Lung (tissue), 12 donors: Measurements from ENCODE around the gene CPLX3. TPM values are rescaled to one million over a fixed set of nuclear protein-coding genes. Genes with fewer than 3 reads are reported as not detected.

Source experiments
- ATAC-seq: fragments of 200-7000 bp; cut with Tn5 transposase; one replicate; pipeline ENCODE4 v1.9.1; 2020; ENCODE audit warnings: moderate number of reproducible peaks; ENCODE audit not compliant: insufficient read depth, low FRiP score
- DNase-seq, 3 donors: peaks; one replicate each; pipeline ENCODE4 v3.0.0-alpha.2; 2013 to 2017
- H3K27ac ChIP-seq, 2 donors: one replicate each; pipeline ENCODE4 v1.5.1; 2013; ENCODE audit warnings: mild to moderate bottlenecking in 2 of 2, moderate library complexity in 2 of 2, control low read depth in 1 of 2, inconsistent platforms in 1 of 2, low read depth in 1 of 2, low read length in 1 of 2
- H3K27me3 ChIP-seq, 3 donors: one replicate each; pipeline ENCODE4 v1.5.1; 2013; ENCODE audit warnings: low read length in 2 of 3; ENCODE audit not compliant: control insufficient read depth in 3 of 3, insufficient read depth in 3 of 3
- H3K36me3 ChIP-seq, 4 donors: one replicate each; pipeline ENCODE4 v1.5.1; 2013; ENCODE audit warnings: low read length in 4 of 4, mild to moderate bottlenecking in 1 of 4, moderate library complexity in 1 of 4; ENCODE audit not compliant: control insufficient read depth in 4 of 4, insufficient read depth in 4 of 4
- H3K4me1 ChIP-seq, 5 donors: one replicate each; pipeline ENCODE4 v1.5.1; 2013; ENCODE audit warnings: low read length in 5 of 5, mild to moderate bottlenecking in 2 of 5, moderate library complexity in 1 of 5; ENCODE audit not compliant: control insufficient read depth in 5 of 5, insufficient read depth in 5 of 5
- H3K4me3 ChIP-seq: one replicate; pipeline ENCODE4 v1.5.1; 2013; ENCODE audit warnings: mild to moderate bottlenecking, control low read depth, moderate library complexity
- H3K9ac ChIP-seq, 2 donors: one replicate each; pipeline ENCODE4 v1.5.1; 2013; ENCODE audit warnings: low read length in 2 of 2, control low read depth in 1 of 2; ENCODE audit not compliant: insufficient read depth in 1 of 2
- H3K9me3 ChIP-seq, 4 donors: one replicate each; pipeline ENCODE4 v1.5.1; 2013; ENCODE audit warnings: low read length in 3 of 4, mild to moderate bottlenecking in 1 of 4, moderate library complexity in 1 of 4; ENCODE audit not compliant: control insufficient read depth in 4 of 4, insufficient read depth in 3 of 4
- WGBS, 2 donors: extraction: QIAGEN DNeasy Blood & Tissue Kit; methylation state at CpG; one replicate each; pipeline ENCODE4 v1.1.7; 2013; 5-methylcytosine and 5-hydroxymethylcytosine counted together
- polyA plus RNA-seq, 2 donors: library from polyadenylated mRNA; stranded (reverse); fragments of 200-250 nt; gene quantifications; one replicate each; pipeline ENCODE4 v1.2.1, GENCODE V29; 2013
- total RNA-seq, 2 donors: library from RNA; depleted of rRNA in 1 of 2; stranded (reverse); fragments of >200 nt in 1 of 2; gene quantifications; one replicate each; pipeline ENCODE4 v1.2.1, GENCODE V29; 2014 to 2021
- TF ChIP-seq, protein P1 (sequence below): IDR thresholded peaks from 2 replicates; pipeline ENCODE4 v1.5.1; 2012; ENCODE audit warnings: mild to moderate bottlenecking; ENCODE audit errors: control extremely low read depth, extremely low read depth
- donor health status: control.
- donor health status: control.
- donor health status: Bipolar disorder and iron deficiency.
- donor health status: healthy.
- donor health status: DM: yes; HTN: yes; CAD: no.

CPLX3 gene
- total and polyA plus RNA-seq, 4 donors, result 0.10 to 0.13 TPM; not detected in 2

DNA sequence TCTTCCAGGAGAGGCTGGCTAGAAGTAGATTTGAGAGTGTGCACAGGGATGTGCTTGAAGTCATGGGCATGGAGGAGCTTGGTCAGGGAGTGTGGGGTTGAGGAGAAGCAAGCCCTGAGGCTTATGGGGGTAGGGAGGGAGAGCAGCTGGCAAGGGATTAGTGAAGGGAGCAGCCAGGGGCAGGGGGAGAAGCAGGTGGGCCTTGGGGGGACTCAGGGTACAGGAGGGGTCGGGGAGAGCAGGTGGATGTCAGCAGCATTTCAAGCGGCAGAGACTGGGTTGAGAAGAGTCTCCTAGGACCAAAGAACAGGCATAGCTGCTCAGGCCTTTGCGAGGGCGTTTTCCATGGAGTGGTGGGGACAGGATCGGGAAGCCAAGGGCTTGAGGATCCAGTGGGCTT is 17.2 kb upstream of the CPLX3 start:
- H3K9ac ChIP-seq, result no peak overlapping the region
- DNase-seq (no peak), ATAC-seq (no peak)
- no peak overlapping the region for H3K4me3 ChIP-seq
- peaks cover 0 to 8% (median 0%) of the 10 kb centered on the region in 5 donors for H3K4me1 ChIP-seq
- no peaks in the 10 kb centered on the region for H3K27me3 ChIP-seq
- H3K27ac ChIP-seq, result no peak overlapping the region
- no peaks in the 10 kb centered on the region for H3K36me3 ChIP-seq
- 80 to 88% methylated on average over 5 of the region's 5 CpGs for WGBS, 2 donors
- TF ChIP-seq, protein P1, sequence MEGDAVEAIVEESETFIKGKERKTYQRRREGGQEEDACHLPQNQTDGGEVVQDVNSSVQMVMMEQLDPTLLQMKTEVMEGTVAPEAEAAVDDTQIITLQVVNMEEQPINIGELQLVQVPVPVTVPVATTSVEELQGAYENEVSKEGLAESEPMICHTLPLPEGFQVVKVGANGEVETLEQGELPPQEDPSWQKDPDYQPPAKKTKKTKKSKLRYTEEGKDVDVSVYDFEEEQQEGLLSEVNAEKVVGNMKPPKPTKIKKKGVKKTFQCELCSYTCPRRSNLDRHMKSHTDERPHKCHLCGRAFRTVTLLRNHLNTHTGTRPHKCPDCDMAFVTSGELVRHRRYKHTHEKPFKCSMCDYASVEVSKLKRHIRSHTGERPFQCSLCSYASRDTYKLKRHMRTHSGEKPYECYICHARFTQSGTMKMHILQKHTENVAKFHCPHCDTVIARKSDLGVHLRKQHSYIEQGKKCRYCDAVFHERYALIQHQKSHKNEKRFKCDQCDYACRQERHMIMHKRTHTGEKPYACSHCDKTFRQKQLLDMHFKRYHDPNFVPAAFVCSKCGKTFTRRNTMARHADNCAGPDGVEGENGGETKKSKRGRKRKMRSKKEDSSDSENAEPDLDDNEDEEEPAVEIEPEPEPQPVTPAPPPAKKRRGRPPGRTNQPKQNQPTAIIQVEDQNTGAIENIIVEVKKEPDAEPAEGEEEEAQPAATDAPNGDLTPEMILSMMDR, result no peak
- no peaks in the 10 kb centered on the region for H3K9me3 ChIP-seq

DNA sequence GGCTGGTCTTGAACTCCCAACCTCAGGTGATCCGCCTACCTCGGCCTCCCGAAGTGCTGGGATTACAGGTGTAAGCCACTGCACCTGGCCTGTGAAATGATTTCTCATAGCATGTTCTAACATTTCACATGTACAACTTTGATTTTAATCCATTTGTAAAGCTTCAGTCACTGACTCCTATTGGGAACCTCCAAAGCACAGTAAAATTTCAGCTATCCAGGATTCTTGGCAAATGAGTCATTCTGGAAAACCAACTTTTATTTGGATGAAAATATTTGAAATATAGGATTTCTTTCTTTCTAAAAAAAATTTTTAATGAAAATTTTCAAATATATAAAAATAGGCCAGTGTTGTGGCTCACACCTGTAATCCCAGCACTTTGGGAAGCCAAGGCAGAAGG is 16.5 kb upstream of the CPLX3 start:
- TF ChIP-seq, protein P1, result no peak
- no peaks in the 10 kb centered on the region for H3K9me3 ChIP-seq
- H3K4me3 ChIP-seq, result no peak overlapping the region
- 85 to 90% methylated on average over 3 of the region's 3 CpGs for WGBS, 2 donors
- H3K36me3 ChIP-seq, result no peaks in the 10 kb centered on the region
- no peak overlapping the region for H3K27ac ChIP-seq
- ATAC-seq (no peak), DNase-seq (no peak)
- H3K4me1 ChIP-seq, result peaks cover 0 to 10% (median 0%) of the 10 kb centered on the region in 5 donors
- no peaks in the 10 kb centered on the region for H3K27me3 ChIP-seq
- H3K9ac ChIP-seq, result no peak overlapping the region

DNA sequence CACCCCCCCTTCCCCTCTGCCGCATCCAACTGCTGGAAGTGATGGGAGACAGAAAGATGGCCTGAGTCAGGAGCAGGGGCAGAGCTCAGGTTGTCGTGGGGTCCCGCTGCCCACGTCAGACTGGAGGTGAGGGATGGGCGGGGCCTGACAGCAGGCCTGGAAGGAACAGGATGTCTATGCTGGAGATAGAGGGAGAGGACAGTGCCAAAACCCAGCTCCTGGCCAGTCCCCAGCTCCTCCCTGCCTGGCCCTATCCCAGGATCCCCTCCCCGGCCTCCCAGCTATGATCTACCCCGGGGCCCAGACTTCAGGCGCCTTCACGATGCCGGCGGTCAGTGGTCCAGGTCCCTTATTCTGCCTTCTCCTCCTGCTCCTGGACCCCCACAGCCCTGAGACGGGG is 13.9 kb upstream of the CPLX3 start, which contains the start of gene LMAN1L:
Gene LMAN1L (plus strand): TSS at position 303 of the 400 bp plus-strand sequence. CDS start 20 bp downstream, at position 323.
- WGBS, 2 donors, result 73 to 87% methylated on average over 12 of the region's 12 CpGs

More for the DNA sequence above, 13.9 kb upstream of the CPLX3 start, which contains the start of gene LMAN1L:
- no peaks in the 10 kb centered on the region for H3K36me3 ChIP-seq
- no peak within 1 kb of the TSS for H3K9ac ChIP-seq
- DNase-seq (peak; percentile 38 to 65 (median 48)), ATAC-seq (no peak)
- no peaks in the 10 kb centered on the region for H3K9me3 ChIP-seq
- H3K4me1 ChIP-seq, result peaks cover 0 to 14% (median 0%) of the 10 kb centered on the region in 5 donors
- TF ChIP-seq, protein P1, result no peak
- no peak within 1 kb of the TSS for H3K27ac ChIP-seq
- H3K27me3 ChIP-seq, result no peaks in the 10 kb centered on the region
- H3K4me3 ChIP-seq, result no peak within 1 kb of the TSS
